ENCODE results near the gene ARFGAP1.
"Not testable (repeated sequence)": the region's sequence is repeated elsewhere in the genome, so short reads cannot be mapped to it uniquely, and the experiment has no call there.

Gene ARFGAP1

GRCh38 chr20:63297796-63298572 is 25.4 kb downstream of the ARFGAP1 start:
- Histone ChIP-seq H3K4me3 (ENCODE audit: insufficient read length, low read depth) (no peak overlapping the region), H3K4me1 (ENCODE audit: insufficient read depth, insufficient read length) (peaks cover 30% of the 10 kb centered on the region), H3K9me3 (ENCODE audit: insufficient read depth, low read length) (no peaks in the 10 kb centered on the region), H3K36me3 (ENCODE audit: insufficient read depth, insufficient read length, low read length) (no peaks in the 10 kb centered on the region), H3K9ac (ENCODE audit: insufficient read length, low read depth) (no peak overlapping the region), H3K27me3 (ENCODE audit: insufficient read depth, insufficient read length) (no peaks in the 10 kb centered on the region)
- no peak for TF ChIP-seq SUZ12 (IDR thresholded peaks at IDR 0.05; ENCODE audit: extremely low read depth, insufficient read depth, insufficient read length)
- no peak for TF ChIP-seq ZNF274 (IDR thresholded peaks at IDR 0.05; ENCODE audit: low read depth, low read length)
- no peak for TF ChIP-seq YY1 (IDR thresholded peaks at IDR 0.05; ENCODE audit: insufficient read depth, insufficient read length)
- no peak for DNase-seq (ENCODE audit: low read depth, low spot score)

- no peaks in the 10 kb centered on the region for H3K36me3 ChIP-seq (ENCODE audit: insufficient read depth, insufficient read length, low read length)
- no peak overlapping the region for H3K4me3 ChIP-seq (ENCODE audit: insufficient read length, low read depth)
- no peak for DNase-seq (ENCODE audit: low read depth, low spot score)
- peaks cover 25% of the 10 kb centered on the region for H3K4me1 ChIP-seq (ENCODE audit: insufficient read depth, insufficient read length)
- TF ChIP-seq SUZ12 (IDR thresholded peaks at IDR 0.05; ENCODE audit: extremely low read depth, insufficient read depth, insufficient read length), result no peak
- TF ChIP-seq YY1 (IDR thresholded peaks at IDR 0.05; ENCODE audit: insufficient read depth, insufficient read length), result no peak
- no peak for TF ChIP-seq ZNF274 (IDR thresholded peaks at IDR 0.05; ENCODE audit: low read depth, low read length)
- H3K9ac ChIP-seq (ENCODE audit: insufficient read length, low read depth), result no peak overlapping the region
- H3K27me3 ChIP-seq (ENCODE audit: insufficient read depth, insufficient read length), result no peaks in the 10 kb centered on the region
- no peaks in the 10 kb centered on the region for H3K9me3 ChIP-seq (ENCODE audit: insufficient read depth, low read length)
Measured at GRCh38 chr20:63298731-63299312, 26.2 kb downstream of the ARFGAP1 start.

GRCh38 chr20:63301671-63302070 is 29.1 kb downstream of the ARFGAP1 start:
- TF ChIP-seq ZNF274 (IDR thresholded peaks at IDR 0.05; ENCODE audit: low read depth, low read length) (no peak), YY1 (IDR thresholded peaks at IDR 0.05; ENCODE audit: insufficient read depth, insufficient read length) (no peak), SUZ12 (IDR thresholded peaks at IDR 0.05; ENCODE audit: extremely low read depth, insufficient read depth, insufficient read length) (no peak)
- Histone ChIP-seq H3K4me1 (ENCODE audit: insufficient read depth, insufficient read length) (peaks cover 8% of the 10 kb centered on the region), H3K9ac (ENCODE audit: insufficient read length, low read depth) (no peak overlapping the region), H3K4me3 (ENCODE audit: insufficient read length, low read depth) (no peak overlapping the region), H3K27me3 (ENCODE audit: insufficient read depth, insufficient read length) (no peaks in the 10 kb centered on the region), H3K36me3 (ENCODE audit: insufficient read depth, insufficient read length, low read length) (peaks cover 3% of the 10 kb centered on the region), H3K9me3 (ENCODE audit: insufficient read depth, low read length) (no peaks in the 10 kb centered on the region)
- no peak for DNase-seq (ENCODE audit: low read depth, low spot score)

GRCh38 chr20:63303095-63303666 is 30.6 kb downstream of the ARFGAP1 start:
- H3K27me3 ChIP-seq (ENCODE audit: insufficient read depth, insufficient read length), result no peaks in the 10 kb centered on the region

GRCh38 chr20:63305393-63305792 is 32.8 kb downstream of the ARFGAP1 start:
- no peak for DNase-seq (ENCODE audit: low read depth, low spot score)
- no peak overlapping the region for H3K9ac ChIP-seq (ENCODE audit: insufficient read length, low read depth)
- no peak for TF ChIP-seq YY1 (IDR thresholded peaks at IDR 0.05; ENCODE audit: insufficient read depth, insufficient read length)
- no peak for TF ChIP-seq ZNF274 (IDR thresholded peaks at IDR 0.05; ENCODE audit: low read depth, low read length)
- no peak for TF ChIP-seq SUZ12 (IDR thresholded peaks at IDR 0.05; ENCODE audit: extremely low read depth, insufficient read depth, insufficient read length)
- H3K4me3 ChIP-seq (ENCODE audit: insufficient read length, low read depth), result no peak overlapping the region
- H3K27me3 ChIP-seq (ENCODE audit: insufficient read depth, insufficient read length), result no peaks in the 10 kb centered on the region
- peaks cover 3% of the 10 kb centered on the region for H3K36me3 ChIP-seq (ENCODE audit: insufficient read depth, insufficient read length, low read length)
- H3K4me1 ChIP-seq (ENCODE audit: insufficient read depth, insufficient read length), result peaks cover 11% of the 10 kb centered on the region
- H3K9me3 ChIP-seq (ENCODE audit: insufficient read depth, low read length), result no peaks in the 10 kb centered on the region

More at GRCh38 chr20:63303095-63303666, 30.6 kb downstream of the ARFGAP1 start:
- no peak overlapping the region for H3K4me3 ChIP-seq (ENCODE audit: insufficient read length, low read depth)
- no peaks in the 10 kb centered on the region for H3K9me3 ChIP-seq (ENCODE audit: insufficient read depth, low read length)
- H3K9ac ChIP-seq (ENCODE audit: insufficient read length, low read depth), result no peak overlapping the region
- TF ChIP-seq ZNF274 (IDR thresholded peaks at IDR 0.05; ENCODE audit: low read depth, low read length), result no peak
- peaks cover 3% of the 10 kb centered on the region for H3K36me3 ChIP-seq (ENCODE audit: insufficient read depth, insufficient read length, low read length)
- no peak for DNase-seq (ENCODE audit: low read depth, low spot score)
- H3K4me1 ChIP-seq (ENCODE audit: insufficient read depth, insufficient read length), result peaks cover 2% of the 10 kb centered on the region

GRCh38 chr20:63305933-63306672 is 33.5 kb downstream of the ARFGAP1 start:
- H3K4me1 ChIP-seq (ENCODE audit: insufficient read depth, insufficient read length), result peaks cover 11% of the 10 kb centered on the region
- not testable (repeated sequence) for H3K9me3 ChIP-seq (ENCODE audit: insufficient read depth, low read length); H3K9ac ChIP-seq (ENCODE audit: insufficient read length, low read depth); H3K36me3 ChIP-seq (ENCODE audit: insufficient read depth, insufficient read length, low read length); H3K4me3 ChIP-seq (ENCODE audit: insufficient read length, low read depth); H3K27me3 ChIP-seq (ENCODE audit: insufficient read depth, insufficient read length); DNase-seq (ENCODE audit: low read depth, low spot score)

Data from NT2/D1 (cell line).